HepG2 (cell line): ENCODE measurements around the gene PRKCE. TPM values are rescaled to one million over a fixed set of nuclear protein-coding genes. Genes with fewer than 3 reads are reported as not detected.

Source experiments
- EEA1 ChIP-seq: sonication (generic); formaldehyde crosslinking; IDR thresholded peaks from 2 replicates; pipeline ENCODE4 v1.5.1; 2020; ENCODE audit warnings: mild to moderate bottlenecking, missing genetic modification reagents, borderline replicate concordance
- ETV6 ChIP-seq: sonication (generic); formaldehyde crosslinking; conservative IDR thresholded peaks from 2 replicates; pipeline ENCODE4 v1.4.0; 2020; ENCODE audit warnings: missing genetic modification reagents
- MEIS1 ChIP-seq: sonication (generic); formaldehyde crosslinking; IDR thresholded peaks from 2 replicates; pipeline ENCODE4 v1.9.0; 2021; ENCODE audit warnings: mild to moderate bottlenecking, missing genetic modification reagents, moderate library complexity, borderline replicate concordance
- NR2C2 ChIP-seq: sonication (generic); formaldehyde crosslinking; IDR thresholded peaks from 2 replicates; pipeline ENCODE4 v1.4.0; 2020; ENCODE audit warnings: missing genetic modification reagents, mild to moderate bottlenecking, moderate library complexity, borderline replicate concordance
- SRSF4 ChIP-seq: fragments of 200-400 bp; formaldehyde crosslinking; IDR thresholded peaks from one replicate; pipeline ENCODE4 v1.6.1; 2018; ENCODE audit warnings: mild to moderate bottlenecking, low read depth, low read length, moderate library complexity; ENCODE audit not compliant: poor library complexity, severe bottlenecking
- TBP ChIP-seq: sonication (generic); formaldehyde crosslinking; IDR thresholded peaks from 2 replicates; pipeline ENCODE4 v1.5.0; 2020; ENCODE audit warnings: missing genetic modification reagents
- ZNF367 ChIP-seq: sonication (generic); formaldehyde crosslinking; IDR thresholded peaks from 2 replicates; pipeline ENCODE4 v1.4.0; 2020; ENCODE audit warnings: missing genetic modification reagents, borderline replicate concordance
- ZNF629 ChIP-seq: sonication (generic); formaldehyde crosslinking; conservative IDR thresholded peaks from 2 replicates; pipeline ENCODE4 v1.5.0; 2020; ENCODE audit warnings: missing genetic modification reagents
- ZNF674 ChIP-seq: sonication (generic); formaldehyde crosslinking; IDR thresholded peaks from 2 replicates; pipeline ENCODE4 v1.5.0; 2020; ENCODE audit warnings: low read depth, mild to moderate bottlenecking, missing genetic modification reagents
- ZSCAN29 ChIP-seq: sonication (generic); formaldehyde crosslinking; conservative IDR thresholded peaks from 2 replicates; pipeline ENCODE4 v1.4.0; 2020; ENCODE audit warnings: mild to moderate bottlenecking, missing genetic modification reagents
- polyA plus RNA-seq, 8 experiments: library from polyadenylated mRNA; depleted of rRNA in 3 of 8; stranded (reverse) in 7 of 8; unstranded in 1 of 8; fragments of >200 nt; fragmentation: Illumina TruSeq in 4 of 8; extraction: Trizol in 4 of 8; gene quantifications; 2 replicates each; pipeline versions ENCODE4 v1.2.1 to v1.2.3, GENCODE V29; 2011 to 2016; ENCODE audit warnings: low read depth in 4 of 8, missing spikeins in 1 of 8, mixed read lengths in 1 of 8; ENCODE audit not compliant: insufficient read depth in 1 of 8
- total RNA-seq, 5 experiments: library from RNA; depleted of rRNA; stranded (reverse); fragments of >200 nt; fragmentation: Illumina TruSeq; extraction: Trizol; gene quantifications; 2 replicates each; pipeline ENCODE4 v1.2.3, GENCODE V29; 2016; ENCODE audit warnings: low read depth in 1 of 5
- TF ChIP-seq, protein P1 (sequence below): IDR thresholded peaks from 2 replicates; pipeline ENCODE4 v1.6.1; 2012; ENCODE audit warnings: low read length, improper control_type of control experiment
- TF ChIP-seq, protein P2 (sequence below): sonication (generic); formaldehyde crosslinking; IDR thresholded peaks from 2 replicates; pipeline ENCODE4 v1.8.1; 2023; ENCODE audit warnings: mild to moderate bottlenecking, missing genetic modification reagents
- TF ChIP-seq, protein P3 (sequence below): IDR thresholded peaks from 2 replicates; pipeline ENCODE4 v1.6.1; 2018; ENCODE audit warnings: missing genetic modification reagents
- TF ChIP-seq, protein P4 (sequence below): sonication (generic); formaldehyde crosslinking; IDR thresholded peaks from 2 replicates; pipeline ENCODE4 v1.5.0; 2020; ENCODE audit warnings: missing genetic modification reagents, mild to moderate bottlenecking, borderline replicate concordance
- TF ChIP-seq, protein P5 (sequence below): sonication (generic); formaldehyde crosslinking; IDR thresholded peaks from 2 replicates; pipeline ENCODE4 v1.5.1; 2020; ENCODE audit warnings: mild to moderate bottlenecking, missing genetic modification reagents
- TF ChIP-seq, protein P6 (sequence below): sonication (generic); formaldehyde crosslinking; conservative IDR thresholded peaks from 2 replicates; pipeline ENCODE4 v1.8.0; 2022; ENCODE audit warnings: mild to moderate bottlenecking, moderate library complexity, missing genetic modification reagents

Gene PRKCE
- total and polyA plus RNA-seq, 2 of the 13 experiments (the other 11 are each of a cell fraction or from before 2014, with no cell fraction given): 1.0 to 3.9 TPM

DNA sequence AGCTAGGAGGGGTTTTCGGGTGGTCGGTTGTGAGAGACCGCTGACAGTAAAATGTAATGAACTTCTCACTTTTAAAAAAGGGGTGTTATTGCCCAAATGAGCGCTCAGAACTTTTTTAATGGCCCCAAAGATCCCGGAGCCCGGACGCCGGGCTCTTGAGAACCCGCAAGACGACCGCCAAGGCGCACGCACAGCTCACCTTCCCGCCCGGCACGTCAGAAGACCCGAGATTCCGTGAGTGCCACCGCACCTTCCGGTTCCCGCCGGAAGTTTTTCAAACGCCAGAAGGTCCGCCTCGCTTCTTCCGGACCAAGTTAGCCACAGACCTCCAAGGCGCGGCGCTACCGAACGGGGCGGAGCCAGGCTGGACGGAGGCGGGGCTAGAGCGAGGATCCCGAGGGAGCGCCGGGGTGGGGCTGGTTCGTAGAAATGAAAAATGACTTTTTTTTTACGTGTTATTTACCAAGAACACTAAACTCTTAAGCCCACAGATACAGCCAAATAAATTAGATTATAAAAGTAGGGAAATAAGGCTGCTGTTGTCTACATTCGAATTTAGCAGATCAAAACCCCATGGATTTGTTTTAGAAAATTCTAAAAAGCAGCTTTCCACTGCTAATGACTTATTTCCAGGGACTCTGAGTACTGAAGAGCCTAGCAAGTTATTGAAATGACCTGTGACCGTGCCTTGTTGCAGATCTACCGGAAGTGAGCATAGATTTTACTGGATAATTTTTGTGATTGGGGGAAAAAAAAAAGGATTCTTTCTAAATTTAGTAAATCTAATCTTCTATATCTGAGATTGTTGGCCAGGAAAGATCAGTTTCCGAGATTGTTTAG, 40.2 kb upstream of the PRKCE start, which contains the start of gene SRBD1 (continued):
- TF ChIP-seq, protein P1, sequence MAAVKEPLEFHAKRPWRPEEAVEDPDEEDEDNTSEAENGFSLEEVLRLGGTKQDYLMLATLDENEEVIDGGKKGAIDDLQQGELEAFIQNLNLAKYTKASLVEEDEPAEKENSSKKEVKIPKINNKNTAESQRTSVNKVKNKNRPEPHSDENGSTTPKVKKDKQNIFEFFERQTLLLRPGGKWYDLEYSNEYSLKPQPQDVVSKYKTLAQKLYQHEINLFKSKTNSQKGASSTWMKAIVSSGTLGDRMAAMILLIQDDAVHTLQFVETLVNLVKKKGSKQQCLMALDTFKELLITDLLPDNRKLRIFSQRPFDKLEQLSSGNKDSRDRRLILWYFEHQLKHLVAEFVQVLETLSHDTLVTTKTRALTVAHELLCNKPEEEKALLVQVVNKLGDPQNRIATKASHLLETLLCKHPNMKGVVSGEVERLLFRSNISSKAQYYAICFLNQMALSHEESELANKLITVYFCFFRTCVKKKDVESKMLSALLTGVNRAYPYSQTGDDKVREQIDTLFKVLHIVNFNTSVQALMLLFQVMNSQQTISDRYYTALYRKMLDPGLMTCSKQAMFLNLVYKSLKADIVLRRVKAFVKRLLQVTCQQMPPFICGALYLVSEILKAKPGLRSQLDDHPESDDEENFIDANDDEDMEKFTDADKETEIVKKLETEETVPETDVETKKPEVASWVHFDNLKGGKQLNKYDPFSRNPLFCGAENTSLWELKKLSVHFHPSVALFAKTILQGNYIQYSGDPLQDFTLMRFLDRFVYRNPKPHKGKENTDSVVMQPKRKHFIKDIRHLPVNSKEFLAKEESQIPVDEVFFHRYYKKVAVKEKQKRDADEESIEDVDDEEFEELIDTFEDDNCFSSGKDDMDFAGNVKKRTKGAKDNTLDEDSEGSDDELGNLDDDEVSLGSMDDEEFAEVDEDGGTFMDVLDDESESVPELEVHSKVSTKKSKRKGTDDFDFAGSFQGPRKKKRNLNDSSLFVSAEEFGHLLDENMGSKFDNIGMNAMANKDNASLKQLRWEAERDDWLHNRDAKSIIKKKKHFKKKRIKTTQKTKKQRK: no peak
- no peak for TF ChIP-seq EEA1 (CRISPR knock-in tag)
- TF ChIP-seq ZNF367 (CRISPR knock-in tag): no peak
- no peak for TF ChIP-seq ZSCAN29 (CRISPR knock-in tag)
- TF ChIP-seq, protein P2, sequence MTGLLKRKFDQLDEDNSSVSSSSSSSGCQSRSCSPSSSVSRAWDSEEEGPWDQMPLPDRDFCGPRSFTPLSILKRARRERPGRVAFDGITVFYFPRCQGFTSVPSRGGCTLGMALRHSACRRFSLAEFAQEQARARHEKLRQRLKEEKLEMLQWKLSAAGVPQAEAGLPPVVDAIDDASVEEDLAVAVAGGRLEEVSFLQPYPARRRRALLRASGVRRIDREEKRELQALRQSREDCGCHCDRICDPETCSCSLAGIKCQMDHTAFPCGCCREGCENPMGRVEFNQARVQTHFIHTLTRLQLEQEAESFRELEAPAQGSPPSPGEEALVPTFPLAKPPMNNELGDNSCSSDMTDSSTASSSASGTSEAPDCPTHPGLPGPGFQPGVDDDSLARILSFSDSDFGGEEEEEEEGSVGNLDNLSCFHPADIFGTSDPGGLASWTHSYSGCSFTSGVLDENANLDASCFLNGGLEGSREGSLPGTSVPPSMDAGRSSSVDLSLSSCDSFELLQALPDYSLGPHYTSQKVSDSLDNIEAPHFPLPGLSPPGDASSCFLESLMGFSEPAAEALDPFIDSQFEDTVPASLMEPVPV (CRISPR knock-in tag): no peak; the same call in 1 of the 2 replicates
- TF ChIP-seq, protein P3, sequence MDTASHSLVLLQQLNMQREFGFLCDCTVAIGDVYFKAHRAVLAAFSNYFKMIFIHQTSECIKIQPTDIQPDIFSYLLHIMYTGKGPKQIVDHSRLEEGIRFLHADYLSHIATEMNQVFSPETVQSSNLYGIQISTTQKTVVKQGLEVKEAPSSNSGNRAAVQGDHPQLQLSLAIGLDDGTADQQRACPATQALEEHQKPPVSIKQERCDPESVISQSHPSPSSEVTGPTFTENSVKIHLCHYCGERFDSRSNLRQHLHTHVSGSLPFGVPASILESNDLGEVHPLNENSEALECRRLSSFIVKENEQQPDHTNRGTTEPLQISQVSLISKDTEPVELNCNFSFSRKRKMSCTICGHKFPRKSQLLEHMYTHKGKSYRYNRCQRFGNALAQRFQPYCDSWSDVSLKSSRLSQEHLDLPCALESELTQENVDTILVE (CRISPR knock-in tag): peak; percentile 77
- TF ChIP-seq, protein P4, sequence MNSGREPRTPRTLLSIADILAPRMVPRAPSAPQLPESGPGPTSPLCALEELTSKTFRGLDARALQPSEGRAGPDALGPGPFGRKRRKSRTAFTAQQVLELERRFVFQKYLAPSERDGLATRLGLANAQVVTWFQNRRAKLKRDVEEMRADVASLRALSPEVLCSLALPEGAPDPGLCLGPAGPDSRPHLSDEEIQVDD: no peak
- TF ChIP-seq ETV6 (CRISPR knock-in tag): no peak
- no peak for TF ChIP-seq ZNF629
- TF ChIP-seq, protein P5, sequence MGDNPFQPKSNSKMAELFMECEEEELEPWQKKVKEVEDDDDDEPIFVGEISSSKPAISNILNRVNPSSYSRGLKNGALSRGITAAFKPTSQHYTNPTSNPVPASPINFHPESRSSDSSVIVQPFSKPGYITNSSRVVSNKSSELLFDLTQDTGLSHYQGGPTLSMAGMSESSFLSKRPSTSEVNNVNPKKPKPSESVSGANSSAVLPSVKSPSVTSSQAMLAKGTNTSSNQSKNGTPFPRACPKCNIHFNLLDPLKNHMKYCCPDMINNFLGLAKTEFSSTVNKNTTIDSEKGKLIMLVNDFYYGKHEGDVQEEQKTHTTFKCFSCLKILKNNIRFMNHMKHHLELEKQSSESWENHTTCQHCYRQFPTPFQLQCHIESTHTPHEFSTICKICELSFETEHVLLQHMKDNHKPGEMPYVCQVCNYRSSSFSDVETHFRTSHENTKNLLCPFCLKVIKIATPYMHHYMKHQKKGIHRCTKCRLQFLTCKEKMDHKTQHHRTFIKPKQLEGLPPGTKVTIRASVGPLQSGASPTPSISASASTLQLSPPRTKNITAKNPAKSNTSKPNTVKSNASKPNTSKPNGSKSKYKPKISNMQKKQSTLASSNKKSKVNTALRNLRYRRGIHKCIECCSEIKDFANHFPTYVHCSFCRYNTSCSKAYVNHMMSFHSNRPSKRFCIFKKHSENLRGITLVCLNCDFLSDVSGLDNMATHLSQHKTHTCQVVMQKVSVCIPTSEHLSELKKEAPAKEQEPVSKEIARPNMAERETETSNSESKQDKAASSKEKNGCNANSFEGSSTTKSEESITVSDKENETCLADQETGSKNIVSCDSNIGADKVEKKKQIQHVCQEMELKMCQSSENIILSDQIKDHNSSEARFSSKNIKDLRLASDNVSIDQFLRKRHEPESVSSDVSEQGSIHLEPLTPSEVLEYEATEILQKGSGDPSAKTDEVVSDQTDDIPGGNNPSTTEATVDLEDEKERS (CRISPR knock-in tag): no peak
- TF ChIP-seq SRSF4: no peak
- TF ChIP-seq, protein P6, sequence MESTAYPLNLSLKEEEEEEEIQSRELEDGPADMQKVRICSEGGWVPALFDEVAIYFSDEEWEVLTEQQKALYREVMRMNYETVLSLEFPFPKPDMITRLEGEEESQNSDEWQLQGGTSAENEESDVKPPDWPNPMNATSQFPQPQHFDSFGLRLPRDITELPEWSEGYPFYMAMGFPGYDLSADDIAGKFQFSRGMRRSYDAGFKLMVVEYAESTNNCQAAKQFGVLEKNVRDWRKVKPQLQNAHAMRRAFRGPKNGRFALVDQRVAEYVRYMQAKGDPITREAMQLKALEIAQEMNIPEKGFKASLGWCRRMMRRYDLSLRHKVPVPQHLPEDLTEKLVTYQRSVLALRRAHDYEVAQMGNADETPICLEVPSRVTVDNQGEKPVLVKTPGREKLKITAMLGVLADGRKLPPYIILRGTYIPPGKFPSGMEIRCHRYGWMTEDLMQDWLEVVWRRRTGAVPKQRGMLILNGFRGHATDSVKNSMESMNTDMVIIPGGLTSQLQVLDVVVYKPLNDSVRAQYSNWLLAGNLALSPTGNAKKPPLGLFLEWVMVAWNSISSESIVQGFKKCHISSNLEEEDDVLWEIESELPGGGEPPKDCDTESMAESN: peak; percentile 77
- peak; percentile 95 for TF ChIP-seq NR2C2 (CRISPR knock-in tag)
- TF ChIP-seq ZNF674 (CRISPR knock-in tag): no peak
- TF ChIP-seq MEIS1 (CRISPR knock-in tag): no peak
- TF ChIP-seq TBP (CRISPR knock-in tag): 0 out of 2 replicates have a peak, but pooled peaks have one; percentile 25
